HepG2 (cell line): ENCODE data around the gene IQCE. TPM values are rescaled to one million over a fixed set of nuclear protein-coding genes. Genes with fewer than 3 reads are reported as not detected.

Experiments used
- CREM ChIP-seq, 2 experiments: sonication (generic) in 1 of 2; formaldehyde crosslinking in 1 of 2; IDR thresholded peaks; 2 replicates each; pipeline versions ENCODE4 v1.4.0 to v1.6.1; 2016 to 2020; ENCODE audit warnings: antibody characterized with exemption in 1 of 2, mild to moderate bottlenecking in 1 of 2, missing genetic modification reagents in 1 of 2
- DNMT1 ChIP-seq: sonication (generic); formaldehyde crosslinking; IDR thresholded peaks from 2 replicates; pipeline ENCODE4 v1.5.1; 2020; ENCODE audit warnings: mild to moderate bottlenecking, missing genetic modification reagents
- ELF3 ChIP-seq: IDR thresholded peaks from 2 replicates; pipeline ENCODE4 v1.6.1; 2016; ENCODE audit warnings: missing genetic modification reagents, missing compliant biosample characterization
- FOXA1 ChIP-seq, 2 experiments: fragments of 450-650 bp in 1 of 2; sonication (generic) in 1 of 2; formaldehyde crosslinking in 1 of 2; IDR thresholded peaks; 2 replicates each; pipeline versions ENCODE4 v1.4.0 to v1.6.1; 2016 to 2020; ENCODE audit warnings: missing genetic modification reagents in 1 of 2
- GATAD2A ChIP-seq: IDR thresholded peaks from 2 replicates; pipeline ENCODE4 v1.6.1; 2016
- GPN1 ChIP-seq: sonication (generic); formaldehyde crosslinking; IDR thresholded peaks from 2 replicates; pipeline ENCODE4 v1.5.1; 2020; ENCODE audit warnings: missing genetic modification reagents, borderline replicate concordance
- HOXA3 ChIP-seq: sonication (generic); formaldehyde crosslinking; IDR thresholded peaks from 2 replicates; pipeline ENCODE4 v1.5.0; 2020; ENCODE audit warnings: missing genetic modification reagents
- IRF9 ChIP-seq: sonication (generic); formaldehyde crosslinking; IDR thresholded peaks from 2 replicates; pipeline ENCODE4 v1.8.0; 2022; ENCODE audit warnings: missing genetic modification reagents, mild to moderate bottlenecking, borderline replicate concordance
- MIXL1 ChIP-seq: IDR thresholded peaks from 2 replicates; pipeline ENCODE4 v1.6.1; 2016
- MLX ChIP-seq: IDR thresholded peaks from 2 replicates; pipeline ENCODE4 v1.6.1; 2016
- NFYC ChIP-seq: IDR thresholded peaks from 2 replicates; pipeline ENCODE4 v1.6.1; 2016; ENCODE audit warnings: missing genetic modification reagents, missing compliant biosample characterization
- RNF2 ChIP-seq: fragments of 450-650 bp; conservative IDR thresholded peaks from 2 replicates; pipeline ENCODE4 v1.6.1; 2016; ENCODE audit warnings: low read depth
- SSRP1 ChIP-seq: IDR thresholded peaks from 2 replicates; pipeline ENCODE4 v1.6.1; 2016; ENCODE audit warnings: control low read depth
- STAG1 ChIP-seq: sonication (generic); formaldehyde crosslinking; IDR thresholded peaks from 2 replicates; pipeline ENCODE4 v1.4.0; 2020; ENCODE audit warnings: missing genetic modification reagents
- TFDP2 ChIP-seq: sonication (generic); formaldehyde crosslinking; IDR thresholded peaks from 2 replicates; pipeline ENCODE4 v1.4.0; 2020; ENCODE audit warnings: missing genetic modification reagents
- ZBTB7B ChIP-seq: sonication (generic); formaldehyde crosslinking; IDR thresholded peaks from 2 replicates; pipeline ENCODE4 v1.4.0; 2020; ENCODE audit warnings: missing genetic modification reagents
- ZFAT ChIP-seq: sonication (generic); formaldehyde crosslinking; conservative IDR thresholded peaks from 2 replicates; pipeline ENCODE4 v1.8.1; 2023; ENCODE audit warnings: missing genetic modification reagents, inconsistent platforms
- ZMAT3 ChIP-seq: sonication (generic); formaldehyde crosslinking; conservative IDR thresholded peaks from 2 replicates; pipeline ENCODE4 v1.7.0; 2021; ENCODE audit warnings: missing genetic modification reagents
- ZNF101 ChIP-seq: sonication (generic); formaldehyde crosslinking; IDR thresholded peaks from 2 replicates; pipeline ENCODE4 v1.4.0; 2020; ENCODE audit warnings: mild to moderate bottlenecking, low read depth, missing genetic modification reagents, borderline replicate concordance
- ZNF263 ChIP-seq: sonication (generic); formaldehyde crosslinking; IDR thresholded peaks from 2 replicates; pipeline ENCODE4 v1.4.0; 2020; ENCODE audit warnings: missing genetic modification reagents
- ZNF274 ChIP-seq: sonication (generic); formaldehyde crosslinking; IDR thresholded peaks from 2 replicates; pipeline ENCODE4 v1.5.1; 2020; ENCODE audit warnings: mild to moderate bottlenecking, missing genetic modification reagents
- ZNF564 ChIP-seq: sonication (generic); formaldehyde crosslinking; IDR thresholded peaks from 2 replicates; pipeline ENCODE4 v1.8.1; 2023; ENCODE audit warnings: mild to moderate bottlenecking, missing genetic modification reagents
- polyA plus RNA-seq, 8 experiments: library from polyadenylated mRNA; depleted of rRNA in 3 of 8; stranded (reverse) in 7 of 8; unstranded in 1 of 8; fragments of >200 nt; fragmentation: Illumina TruSeq in 4 of 8; extraction: Trizol in 4 of 8; gene quantifications; 2 replicates each; pipeline versions ENCODE4 v1.2.1 to v1.2.3, GENCODE V29; 2011 to 2016; ENCODE audit warnings: low read depth in 4 of 8, missing spikeins in 1 of 8, mixed read lengths in 1 of 8; ENCODE audit not compliant: insufficient read depth in 1 of 8
- total RNA-seq, 5 experiments: library from RNA; depleted of rRNA; stranded (reverse); fragments of >200 nt; fragmentation: Illumina TruSeq; extraction: Trizol; gene quantifications; 2 replicates each; pipeline ENCODE4 v1.2.3, GENCODE V29; 2016; ENCODE audit warnings: low read depth in 1 of 5
- TF ChIP-seq, protein P1 (sequence below): sonication (generic); formaldehyde crosslinking; IDR thresholded peaks from 2 replicates; pipeline ENCODE4 v1.4.0; 2020; ENCODE audit warnings: missing genetic modification reagents
- TF ChIP-seq, protein P2 (sequence below): sonication (generic); formaldehyde crosslinking; IDR thresholded peaks from 2 replicates; pipeline ENCODE4 v1.8.0; 2022; ENCODE audit warnings: mild to moderate bottlenecking, missing genetic modification reagents; ENCODE audit not compliant: insufficient replicate concordance

IQCE gene
- total and polyA plus RNA-seq, 2 of the 13 experiments (the other 11 are each of a cell fraction or from before 2014, with no cell fraction given): 1.5 to 2.5 TPM

DNA sequence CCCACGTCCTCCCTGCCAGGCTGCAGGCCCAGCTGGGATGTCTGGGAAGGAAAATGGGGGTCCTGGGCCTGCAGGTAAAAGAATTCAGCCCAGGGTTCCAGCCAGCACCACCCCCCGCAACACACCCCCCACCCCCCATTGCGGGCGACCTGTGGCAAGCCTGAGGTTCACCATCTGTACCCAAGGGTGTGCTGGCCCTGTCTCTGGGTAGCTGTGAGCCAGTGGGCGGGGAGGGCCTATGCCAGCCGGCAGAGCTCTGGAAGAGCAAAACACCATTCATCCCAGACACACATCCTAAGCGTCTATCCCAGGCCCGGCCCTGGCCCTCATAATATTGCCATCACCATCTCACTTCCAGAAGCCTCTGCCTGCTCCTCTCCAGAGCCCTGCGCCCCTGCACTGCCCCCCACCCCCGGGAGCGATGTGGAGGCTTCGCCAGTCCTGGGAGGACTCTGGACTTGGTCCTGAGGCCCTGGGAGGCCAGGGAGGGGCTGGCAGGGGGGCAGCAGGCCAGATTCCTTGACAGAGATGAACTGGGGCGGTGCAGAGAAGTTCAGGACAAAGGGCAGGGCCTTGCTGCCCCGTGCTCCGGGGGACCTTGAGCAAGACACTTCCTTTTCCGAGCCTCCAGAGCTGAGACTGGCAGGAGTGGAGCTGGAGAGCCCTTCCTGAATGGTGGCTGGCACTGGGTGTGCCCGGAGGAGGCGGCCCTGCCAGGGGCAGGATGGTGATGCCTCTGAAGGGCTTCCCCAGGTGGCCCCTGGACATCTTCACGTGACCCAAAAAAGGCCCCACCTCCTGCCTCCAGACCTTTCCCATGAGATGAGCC lies 64.3 kb downstream of the IQCE start (continued):
- peak; percentile 96 for TF ChIP-seq ZMAT3 (CRISPR knock-in tag)
- peak; percentile 84 for TF ChIP-seq CREM (IDR thresholded peaks at IDR 0.05)
- TF ChIP-seq CREM (CRISPR knock-in tag; IDR thresholded peaks at IDR 0.05): no peak
- TF ChIP-seq, protein P1, sequence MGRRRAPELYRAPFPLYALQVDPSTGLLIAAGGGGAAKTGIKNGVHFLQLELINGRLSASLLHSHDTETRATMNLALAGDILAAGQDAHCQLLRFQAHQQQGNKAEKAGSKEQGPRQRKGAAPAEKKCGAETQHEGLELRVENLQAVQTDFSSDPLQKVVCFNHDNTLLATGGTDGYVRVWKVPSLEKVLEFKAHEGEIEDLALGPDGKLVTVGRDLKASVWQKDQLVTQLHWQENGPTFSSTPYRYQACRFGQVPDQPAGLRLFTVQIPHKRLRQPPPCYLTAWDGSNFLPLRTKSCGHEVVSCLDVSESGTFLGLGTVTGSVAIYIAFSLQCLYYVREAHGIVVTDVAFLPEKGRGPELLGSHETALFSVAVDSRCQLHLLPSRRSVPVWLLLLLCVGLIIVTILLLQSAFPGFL (CRISPR knock-in tag): no peak
- peak; percentile 81 for TF ChIP-seq MLX (CRISPR knock-in tag)
- TF ChIP-seq GATAD2A (CRISPR knock-in tag): peak; percentile 94
- TF ChIP-seq NFYC: 0 out of 2 replicates have a peak, but pooled peaks have one; percentile 23
- TF ChIP-seq HOXA3 (CRISPR knock-in tag): peak; percentile 89
- peak; percentile 99 for TF ChIP-seq ZNF263
- TF ChIP-seq, protein P2, sequence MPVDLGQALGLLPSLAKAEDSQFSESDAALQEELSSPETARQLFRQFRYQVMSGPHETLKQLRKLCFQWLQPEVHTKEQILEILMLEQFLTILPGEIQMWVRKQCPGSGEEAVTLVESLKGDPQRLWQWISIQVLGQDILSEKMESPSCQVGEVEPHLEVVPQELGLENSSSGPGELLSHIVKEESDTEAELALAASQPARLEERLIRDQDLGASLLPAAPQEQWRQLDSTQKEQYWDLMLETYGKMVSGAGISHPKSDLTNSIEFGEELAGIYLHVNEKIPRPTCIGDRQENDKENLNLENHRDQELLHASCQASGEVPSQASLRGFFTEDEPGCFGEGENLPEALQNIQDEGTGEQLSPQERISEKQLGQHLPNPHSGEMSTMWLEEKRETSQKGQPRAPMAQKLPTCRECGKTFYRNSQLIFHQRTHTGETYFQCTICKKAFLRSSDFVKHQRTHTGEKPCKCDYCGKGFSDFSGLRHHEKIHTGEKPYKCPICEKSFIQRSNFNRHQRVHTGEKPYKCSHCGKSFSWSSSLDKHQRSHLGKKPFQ (CRISPR knock-in tag): no peak
- TF ChIP-seq ZNF274 (CRISPR knock-in tag): peak; percentile 55; the same call in 1 of the 2 replicates
- peak; percentile 15; the same call in 1 of the 2 replicates for TF ChIP-seq MIXL1
- TF ChIP-seq DNMT1: no peak
- peak; percentile 94 for TF ChIP-seq ZBTB7B
- no peak for TF ChIP-seq ZNF101 (CRISPR knock-in tag)
- TF ChIP-seq SSRP1 (CRISPR knock-in tag): no peak
- TF ChIP-seq RNF2: no peak
- TF ChIP-seq TFDP2 (CRISPR knock-in tag): peak; percentile 59
- TF ChIP-seq ZFAT (CRISPR knock-in tag): no peak
- TF ChIP-seq GPN1: no peak
- peak; percentile 52; the same call in 1 of the 2 replicates for TF ChIP-seq IRF9
- peak; percentile 17; the same call in 1 of the 2 replicates for TF ChIP-seq STAG1 (CRISPR knock-in tag)
- TF ChIP-seq ELF3 (CRISPR knock-in tag): peak; percentile 91
- no peak for TF ChIP-seq FOXA1 (IDR thresholded peaks at IDR 0.05)
- TF ChIP-seq FOXA1 (CRISPR knock-in tag; IDR thresholded peaks at IDR 0.05): 0 out of 2 replicates have a peak, but pooled peaks have one; percentile 20
- TF ChIP-seq ZNF564 (CRISPR knock-in tag): peak; percentile 74
